Mammary microvascular endothelial cell (primary cell): ENCODE results near the gene SIPA1L3. TPM values are rescaled to one million over a fixed set of nuclear protein-coding genes. Genes with fewer than 3 reads are reported as not detected.

Experiments
- total RNA-seq: library from RNA; depleted of rRNA; stranded (reverse); fragments of >200 nt; gene quantifications from 2 replicates; pipeline ENCODE4 v1.2.3, GENCODE V29; 2015

SIPA1L3 gene
- 23.6 and 27.4 TPM in 2 replicates for total RNA-seq

DNA sequence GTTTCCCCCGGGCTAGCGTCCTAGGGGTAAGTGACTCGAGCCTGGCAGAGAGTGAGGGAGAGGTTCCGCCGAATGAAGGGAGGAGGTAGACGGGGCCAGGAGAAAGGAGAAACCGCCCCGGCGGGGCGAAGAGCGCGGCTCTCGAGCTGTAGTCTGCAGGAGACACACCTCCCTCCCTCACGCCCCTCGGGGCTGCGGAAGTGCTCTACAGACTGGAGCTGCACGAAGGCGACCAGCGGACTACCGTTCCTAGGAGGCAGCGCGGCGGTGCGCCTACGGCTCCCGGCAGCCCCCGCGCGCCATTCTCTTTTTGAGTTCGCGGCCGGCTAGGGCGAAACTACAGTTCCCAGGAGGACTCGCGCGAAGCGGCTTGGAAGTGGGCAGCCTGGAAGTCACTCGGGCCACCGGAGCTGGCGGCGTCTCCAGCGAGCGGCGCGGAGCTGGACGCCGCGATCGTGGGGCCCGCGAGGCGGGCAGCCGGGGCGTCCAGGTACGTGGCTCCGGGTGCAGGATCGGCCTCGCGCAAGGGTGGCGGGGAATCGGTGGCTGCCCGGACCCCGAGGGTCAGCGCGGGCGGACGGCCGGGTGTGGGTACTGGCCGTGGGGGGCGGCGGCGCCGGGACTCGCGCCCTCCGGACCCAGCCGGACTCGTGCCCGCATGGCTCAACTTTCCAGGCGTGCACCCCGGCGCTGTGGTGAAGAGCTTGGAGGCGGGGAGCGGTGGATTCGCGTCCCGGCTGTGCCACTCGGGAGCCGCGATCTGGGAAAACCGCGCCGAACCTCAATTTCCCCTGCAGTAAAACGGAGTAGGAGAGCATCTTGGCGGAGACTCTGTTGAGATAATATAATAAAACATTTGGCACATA, at the start of gene SIPA1L3:
Gene SIPA1L3, plus strand, starts transcription at position 340 of the 866 bp plus-strand sequence. CDS start 174,358 bp downstream, outside the sequence.

DNA sequence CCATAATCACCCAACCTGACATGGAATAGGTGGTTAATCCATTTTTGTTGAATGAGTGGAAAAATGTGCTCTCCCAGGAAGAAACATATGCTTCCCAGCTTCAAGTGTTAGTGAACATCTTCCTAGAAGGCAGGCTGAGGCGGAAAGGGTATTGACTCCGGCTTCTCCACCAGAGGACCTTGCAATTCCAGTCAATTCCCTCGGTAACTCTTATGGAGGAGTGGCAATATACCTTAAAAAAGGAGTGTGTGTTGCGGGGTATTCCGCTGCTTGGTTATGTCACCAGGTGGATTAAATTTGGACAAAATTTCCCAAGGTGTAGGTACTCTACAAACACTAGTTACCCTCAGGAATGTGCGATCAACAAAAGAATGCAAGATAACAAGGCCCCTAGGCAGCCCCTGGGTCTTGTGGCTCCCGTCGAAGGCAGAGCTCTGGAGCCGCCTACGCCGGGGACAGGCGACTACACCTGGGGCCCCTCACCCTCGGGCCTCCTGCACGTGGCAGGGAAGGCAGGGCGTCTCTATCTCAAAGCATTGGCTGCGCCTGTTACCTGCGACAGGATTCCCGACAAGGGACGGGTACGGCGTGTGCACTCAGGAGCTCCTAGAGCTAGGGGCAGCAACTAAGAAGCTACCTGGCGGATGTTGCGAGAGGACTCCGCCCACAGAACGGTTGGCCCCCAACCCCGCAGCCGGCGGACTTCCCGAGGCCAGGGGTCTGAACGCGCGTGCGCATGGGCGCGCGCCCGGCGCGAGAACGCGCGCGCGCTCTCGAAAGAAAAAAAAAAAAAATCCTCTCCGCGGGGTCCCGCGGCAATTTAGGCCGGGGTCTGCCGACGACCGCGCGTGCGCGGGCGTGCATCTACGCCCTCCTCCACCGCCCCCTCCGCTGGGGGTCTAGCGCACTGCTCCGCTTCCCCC, 801 bp upstream of the SIPA1L3 start, which contains the start of gene WDR87:
Gene WDR87, minus strand, starts transcription at position 649 of the 923 bp plus-strand sequence. CDS start 8,355 bp downstream, outside the sequence.

GRCh38 chr19:38224014-38224862, 317.2 kb downstream of the SIPA1L3 start, which contains the start of gene DPF1:
Gene DPF1 (minus strand): TSS chr19:38224222. CDS start chr19:38224142, 80 bp downstream.

Other genes starting within 250 kb of the SIPA1L3 start
- 1.4 and 4.3 TPM in 2 replicates for gene ZNF607, start 187.4 kb upstream of the SIPA1L3 start, total RNA-seq
- 3.0 and 5.1 TPM in 2 replicates for gene ZNF573, start 127.6 kb upstream of the SIPA1L3 start, total RNA-seq
- gene WDR87, start 614 bp upstream of the SIPA1L3 start, total RNA-seq = not detected in 2 replicates